Measurements from ENCODE around the gene JUP. TPM values are rescaled to one million over a fixed set of nuclear protein-coding genes. Genes with fewer than 3 reads are reported as not detected.

JUP gene
- total RNA-seq, 1 experiment from 2014 or later = 705 TPM

- Mint-ChIP-seq H3K4me1 (ENCODE audit: low read depth, unreplicated experiment) (peaks cover 32% of the 10 kb centered on the region), H3K9me3 (ENCODE audit: low read depth, unreplicated experiment) (no peaks in the 10 kb centered on the region), H3K27me3 (ENCODE audit: unreplicated experiment) (no peaks in the 10 kb centered on the region), H3K36me3 (ENCODE audit: insufficient read depth, unreplicated experiment) (peaks cover 37% of the 10 kb centered on the region), H3K27ac (ENCODE audit: unreplicated experiment) (peak within 1 kb of the TSS; percentile 72), H3K4me3 (ENCODE audit: low read depth, unreplicated experiment) (peak within 1 kb of the TSS; percentile 86)
- intact Hi-C loops (cut with micrococcal nuclease; ENCODE audit: unreplicated experiment) = no loop called here
- CTCF ChIA-PET = interaction anchor here (0.5 to 2.2 kb wide), 14 partner anchors 11 to 148 kb away, joined by 3 to 13 read pairs (median 3); partner anchors contain the start of gene JUP
- TSS peak; percentile 12 for BruUV-seq (replicated peaks)
- DNase-seq = peak; percentile 89
- peak; percentile 76 for TF ChIP-seq CTCF (IDR thresholded peaks at IDR 0.05; ENCODE audit: unreplicated experiment)
Measured at GRCh38 chr17:41811549-41812380, 25.3 kb upstream of the JUP start, which contains the start of gene P3H4. TSS of gene P3H4 (minus strand) at chr17:41811949. CDS start at chr17:41811915, 34 bp downstream.

GRCh38 chr17:41810659-41811548 lies 24.4 kb upstream of the JUP start:
- intact Hi-C loops (cut with micrococcal nuclease; ENCODE audit: unreplicated experiment) = no loop called here
- BruUV-seq (replicated peaks) = no TSS peak

GRCh38 chr17:41806685-41807445 lies 20.4 kb upstream of the JUP start:
- H3K4me1 Mint-ChIP-seq (ENCODE audit: low read depth, unreplicated experiment) = peaks cover 25% of the 10 kb centered on the region
- H3K4me3 Mint-ChIP-seq (ENCODE audit: low read depth, unreplicated experiment) = no peak overlapping the region
- no peak overlapping the region for H3K27ac Mint-ChIP-seq (ENCODE audit: unreplicated experiment)
- intact Hi-C loops (cut with micrococcal nuclease; ENCODE audit: unreplicated experiment) = no loop called here
- DNase-seq = no peak
- BruUV-seq (replicated peaks) = no TSS peak
- no peaks in the 10 kb centered on the region for H3K27me3 Mint-ChIP-seq (ENCODE audit: unreplicated experiment)
- no peak for TF ChIP-seq CTCF (IDR thresholded peaks at IDR 0.05; ENCODE audit: unreplicated experiment)
- no peaks in the 10 kb centered on the region for H3K9me3 Mint-ChIP-seq (ENCODE audit: low read depth, unreplicated experiment)
- peaks cover 41% of the 10 kb centered on the region for H3K36me3 Mint-ChIP-seq (ENCODE audit: insufficient read depth, unreplicated experiment)
- CTCF ChIA-PET = interaction anchor here (0.6 kb wide), 1 partner anchor 33 kb away, joined by 3 read pairs; no protein-coding TSS in a partner anchor

More at GRCh38 chr17:41810659-41811548, 24.4 kb upstream of the JUP start:
- H3K27ac Mint-ChIP-seq (ENCODE audit: unreplicated experiment) = peak overlapping the region; percentile 25
- CTCF ChIA-PET = interaction anchor here (0.5 to 2.2 kb wide), 15 partner anchors 10 to 941 kb away, joined by 3 to 13 read pairs (median 3); partner anchors contain the start of gene JUP
- H3K27me3 Mint-ChIP-seq (ENCODE audit: unreplicated experiment) = no peaks in the 10 kb centered on the region
- H3K4me3 Mint-ChIP-seq (ENCODE audit: low read depth, unreplicated experiment) = peak overlapping the region; percentile 86
- peaks cover 39% of the 10 kb centered on the region for H3K36me3 Mint-ChIP-seq (ENCODE audit: insufficient read depth, unreplicated experiment)
- peaks cover 33% of the 10 kb centered on the region for H3K4me1 Mint-ChIP-seq (ENCODE audit: low read depth, unreplicated experiment)
- no peak for TF ChIP-seq CTCF (IDR thresholded peaks at IDR 0.05; ENCODE audit: unreplicated experiment)
- no peaks in the 10 kb centered on the region for H3K9me3 Mint-ChIP-seq (ENCODE audit: low read depth, unreplicated experiment)
- DNase-seq = no peak
